Measurements from ENCODE around the gene ATG7. TPM values are rescaled to one million over a fixed set of nuclear protein-coding genes. Genes with fewer than 3 reads are reported as not detected.

Gene ATG7
- total RNA-seq, 1 donor from 2014 or later: 31.3 TPM

DNA sequence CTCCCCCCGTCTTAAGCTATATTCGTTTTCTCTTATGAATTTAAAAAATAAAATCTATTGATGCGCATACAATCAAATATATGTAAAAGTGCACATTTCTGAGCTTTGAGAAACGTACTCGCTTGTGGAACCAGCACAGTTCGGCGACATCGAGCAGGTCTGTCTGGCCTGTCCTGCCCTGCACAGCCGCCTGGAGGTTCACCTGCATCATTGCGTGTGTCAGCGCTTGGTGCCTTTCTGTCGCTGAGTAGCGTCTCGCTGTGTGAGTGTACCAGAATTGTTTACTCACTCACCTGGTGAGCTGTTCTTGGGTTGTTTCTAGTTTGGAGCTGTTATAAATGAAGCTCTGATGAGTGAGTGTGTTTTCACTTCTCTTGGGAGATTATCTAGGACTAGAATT is 267.5 kb downstream of the ATG7 start:
- TF ChIP-seq, protein P1, sequence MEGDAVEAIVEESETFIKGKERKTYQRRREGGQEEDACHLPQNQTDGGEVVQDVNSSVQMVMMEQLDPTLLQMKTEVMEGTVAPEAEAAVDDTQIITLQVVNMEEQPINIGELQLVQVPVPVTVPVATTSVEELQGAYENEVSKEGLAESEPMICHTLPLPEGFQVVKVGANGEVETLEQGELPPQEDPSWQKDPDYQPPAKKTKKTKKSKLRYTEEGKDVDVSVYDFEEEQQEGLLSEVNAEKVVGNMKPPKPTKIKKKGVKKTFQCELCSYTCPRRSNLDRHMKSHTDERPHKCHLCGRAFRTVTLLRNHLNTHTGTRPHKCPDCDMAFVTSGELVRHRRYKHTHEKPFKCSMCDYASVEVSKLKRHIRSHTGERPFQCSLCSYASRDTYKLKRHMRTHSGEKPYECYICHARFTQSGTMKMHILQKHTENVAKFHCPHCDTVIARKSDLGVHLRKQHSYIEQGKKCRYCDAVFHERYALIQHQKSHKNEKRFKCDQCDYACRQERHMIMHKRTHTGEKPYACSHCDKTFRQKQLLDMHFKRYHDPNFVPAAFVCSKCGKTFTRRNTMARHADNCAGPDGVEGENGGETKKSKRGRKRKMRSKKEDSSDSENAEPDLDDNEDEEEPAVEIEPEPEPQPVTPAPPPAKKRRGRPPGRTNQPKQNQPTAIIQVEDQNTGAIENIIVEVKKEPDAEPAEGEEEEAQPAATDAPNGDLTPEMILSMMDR (IDR thresholded peaks at IDR 0.05; ENCODE audit: insufficient read depth, low read length, poor library complexity, severe bottlenecking): no peak
- no peaks in the 10 kb centered on the region for H3K36me3 ChIP-seq (ENCODE audit: control insufficient read depth, insufficient read depth, low read length)
- H3K4me3 ChIP-seq (ENCODE audit: low read depth, low read length): no peak overlapping the region
- no peaks in the 10 kb centered on the region for H3K27me3 ChIP-seq (ENCODE audit: control insufficient read depth, insufficient read depth, low read length)
- no peak for DNase-seq (ENCODE audit: low read depth)

DNA sequence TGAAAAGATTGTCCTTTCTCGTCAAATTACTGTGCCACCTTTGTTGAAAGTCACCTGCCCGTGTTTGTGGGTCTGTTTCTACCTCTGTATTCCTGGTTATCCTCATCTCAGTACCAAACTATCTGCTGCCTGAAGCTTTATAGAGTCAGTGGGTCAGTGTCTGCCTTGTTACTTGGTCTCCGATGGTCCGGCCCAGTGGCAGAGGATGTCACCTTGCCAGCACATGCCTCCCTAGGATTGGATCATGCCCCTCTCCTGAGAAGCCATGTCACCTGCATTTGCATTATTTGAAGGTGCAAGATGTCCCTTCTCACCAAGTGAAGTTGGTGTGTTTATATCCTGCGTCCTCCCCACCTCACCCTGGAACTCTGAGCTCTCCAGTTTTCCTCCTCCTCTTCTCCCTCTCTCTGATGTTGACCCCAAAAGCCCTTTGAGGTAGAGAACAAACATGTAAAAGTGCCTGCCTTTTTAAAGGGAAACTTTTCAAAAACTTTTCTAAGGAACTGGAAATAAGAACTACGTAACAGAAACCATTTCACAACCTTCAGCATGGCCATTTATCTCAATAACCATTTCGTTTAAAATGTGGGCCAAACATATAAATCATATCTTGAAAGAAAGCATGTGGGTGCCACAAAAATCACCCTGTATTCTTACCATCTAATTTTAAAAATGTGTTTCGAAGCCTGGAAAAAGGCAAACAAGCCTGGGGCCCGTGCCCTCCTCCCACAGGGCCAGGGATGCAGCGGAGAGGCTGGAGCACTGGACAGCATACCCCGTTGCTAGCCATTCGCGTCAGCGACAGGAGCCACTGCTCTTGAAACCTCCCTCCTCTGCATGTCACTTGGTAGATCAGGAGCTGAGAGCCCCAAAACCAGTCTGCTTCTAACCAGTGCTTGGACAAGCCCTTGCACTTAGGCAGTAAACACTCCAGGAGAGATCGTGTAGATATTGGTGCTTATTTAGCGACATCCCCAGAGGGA is 269.4 kb downstream of the ATG7 start:
- TF ChIP-seq, protein P1 (IDR thresholded peaks at IDR 0.05; ENCODE audit: insufficient read depth, low read length, poor library complexity, severe bottlenecking): no peak
- Histone ChIP-seq H3K36me3 (ENCODE audit: control insufficient read depth, insufficient read depth, low read length) (no peaks in the 10 kb centered on the region), H3K27me3 (ENCODE audit: control insufficient read depth, insufficient read depth, low read length) (no peaks in the 10 kb centered on the region), H3K4me3 (ENCODE audit: low read depth, low read length) (no peak overlapping the region)
- no peak for DNase-seq (ENCODE audit: low read depth)

DNA sequence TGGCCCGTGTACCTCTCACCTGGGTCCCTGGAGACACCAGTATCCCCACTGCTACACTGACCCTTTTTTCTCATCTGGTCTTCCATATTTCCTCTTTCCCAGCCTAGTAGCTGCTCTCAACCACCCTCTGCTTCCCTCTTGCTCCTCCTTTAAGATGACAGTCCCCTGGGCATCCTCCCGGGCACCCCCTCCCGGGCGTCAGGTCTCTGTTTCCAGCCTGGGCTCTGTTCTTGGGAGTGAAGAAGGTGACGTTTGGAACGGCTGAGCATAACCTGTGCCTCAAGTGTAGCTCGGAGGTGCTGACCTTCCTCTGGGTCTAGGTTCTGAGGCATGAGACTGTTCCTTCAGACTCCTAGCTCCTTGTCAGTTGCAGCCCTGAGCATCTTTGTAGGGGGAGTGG is 270.4 kb downstream of the ATG7 start:
- no peak for DNase-seq (ENCODE audit: low read depth)
- TF ChIP-seq, protein P1 (IDR thresholded peaks at IDR 0.05; ENCODE audit: insufficient read depth, low read length, poor library complexity, severe bottlenecking): no peak
- H3K36me3 ChIP-seq (ENCODE audit: control insufficient read depth, insufficient read depth, low read length): no peaks in the 10 kb centered on the region
- no peak overlapping the region for H3K4me3 ChIP-seq (ENCODE audit: low read depth, low read length)
- no peaks in the 10 kb centered on the region for H3K27me3 ChIP-seq (ENCODE audit: control insufficient read depth, insufficient read depth, low read length)

DNA sequence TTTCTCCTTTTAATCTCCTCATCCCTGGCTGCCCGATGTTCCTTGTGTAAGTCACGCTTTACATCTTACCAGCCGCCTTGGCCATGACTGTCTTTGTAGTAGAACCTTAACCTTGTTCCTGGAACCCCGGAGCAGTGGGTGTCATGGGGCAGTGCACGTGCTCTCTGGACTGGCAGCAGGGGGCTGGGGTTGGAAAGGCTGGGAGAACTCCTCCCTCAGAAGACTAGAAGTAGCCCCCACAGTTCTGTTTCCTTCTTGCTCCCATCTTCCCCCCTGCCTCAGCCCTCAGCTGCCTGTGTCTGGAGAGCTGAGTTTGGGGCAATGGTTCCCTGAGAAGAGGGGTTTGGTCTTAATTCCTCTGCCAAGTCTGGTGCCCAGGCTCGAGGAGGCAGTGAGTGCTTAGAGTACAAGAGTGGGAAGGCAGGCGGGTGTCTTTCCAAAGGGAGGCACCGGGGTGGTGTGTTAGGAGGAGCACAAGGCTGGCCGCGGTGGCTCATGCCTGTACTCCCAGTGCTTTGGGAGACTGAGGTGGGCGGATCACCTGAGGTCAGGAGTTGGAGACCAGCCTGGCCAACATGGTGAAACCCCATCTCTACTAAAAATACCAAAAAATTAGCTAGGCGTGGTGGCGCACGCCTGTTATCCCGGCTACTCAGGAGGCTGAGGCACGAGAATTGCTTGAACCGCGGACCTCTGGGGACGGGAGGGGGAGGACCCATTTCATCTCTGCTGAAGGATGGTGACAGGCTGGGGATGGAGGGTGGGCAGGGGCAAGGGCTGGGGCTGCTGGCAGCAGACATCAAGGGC is 271.1 kb downstream of the ATG7 start:
- Histone ChIP-seq H3K36me3 (ENCODE audit: control insufficient read depth, insufficient read depth, low read length) (no peaks in the 10 kb centered on the region), H3K4me3 (ENCODE audit: low read depth, low read length) (no peak overlapping the region), H3K27me3 (ENCODE audit: control insufficient read depth, insufficient read depth, low read length) (no peaks in the 10 kb centered on the region)
- DNase-seq (ENCODE audit: low read depth): no peak
- TF ChIP-seq, protein P1 (IDR thresholded peaks at IDR 0.05; ENCODE audit: insufficient read depth, low read length, poor library complexity, severe bottlenecking): no peak

DNA sequence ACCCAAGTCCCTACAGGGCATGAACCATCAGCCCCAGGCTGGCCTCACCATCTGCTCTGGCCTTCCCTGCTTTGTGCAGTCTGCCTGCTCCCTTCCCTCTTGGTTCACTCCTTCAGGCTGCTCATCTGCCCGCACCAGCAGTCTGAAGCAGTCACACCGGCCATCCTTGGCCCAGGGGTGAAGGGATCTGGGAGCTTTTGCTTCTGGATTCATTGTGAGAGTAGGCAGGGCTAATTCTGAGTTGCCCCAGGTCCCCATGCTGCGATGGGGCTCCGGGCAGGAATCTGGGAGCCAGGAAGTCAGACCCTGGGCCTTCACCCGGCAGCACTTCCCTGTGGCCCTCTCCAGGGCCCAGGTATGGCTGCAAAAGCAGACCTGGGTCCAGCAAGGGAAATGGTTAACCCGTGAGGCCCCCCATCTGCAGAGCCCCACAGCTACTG is 271.8 kb downstream of the ATG7 start:
- TF ChIP-seq, protein P1 (IDR thresholded peaks at IDR 0.05; ENCODE audit: insufficient read depth, low read length, poor library complexity, severe bottlenecking): no peak
- Histone ChIP-seq H3K36me3 (ENCODE audit: control insufficient read depth, insufficient read depth, low read length) (no peaks in the 10 kb centered on the region), H3K27me3 (ENCODE audit: control insufficient read depth, insufficient read depth, low read length) (no peaks in the 10 kb centered on the region), H3K4me3 (ENCODE audit: low read depth, low read length) (no peak overlapping the region)
- no peak for DNase-seq (ENCODE audit: low read depth)

Measured in kidney epithelial cell (primary cell).